Amygdala (tissue), 56 donors: ENCODE results near the gene DPYD.

Experiments
- DNase-seq, 56 donors: peaks; one replicate each; lab custom pipeline; 2025; lab: John Stamatoyannopoulos, UW

Gene DPYD

GRCh38 chr1:97038410-97038809, 882.4 kb downstream of the DPYD start:
- DNase-seq, result no peak

DNA sequence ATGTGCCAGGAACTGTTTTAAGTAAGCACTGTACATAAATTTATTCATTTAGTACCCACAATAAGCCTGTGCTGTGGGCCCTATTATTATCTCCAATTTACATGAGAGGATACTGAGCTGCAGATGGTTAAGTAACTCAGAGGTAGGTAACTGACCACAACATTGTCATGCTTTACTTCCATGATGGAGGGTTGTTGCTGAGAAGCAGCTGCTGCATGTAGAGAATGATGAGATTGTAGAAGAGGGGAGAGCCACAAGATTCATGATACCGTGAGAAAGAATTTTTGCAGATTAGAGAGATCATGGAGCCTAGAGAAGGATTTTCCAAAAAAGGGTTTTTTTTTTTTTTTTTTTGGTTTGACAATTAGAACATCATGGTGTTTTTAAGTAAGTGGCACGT, 886.2 kb downstream of the DPYD start:
- no peak for DNase-seq

GRCh38 chr1:97033949-97034348, 886.9 kb downstream of the DPYD start:
- DNase-seq, result no peak
